Left hindlimb (tissue), 1 donor: ENCODE measurements around the gene SERPINI1.

ENCODE experiments used
- DNase-seq: peaks from one replicate; pipeline ENCODE4 v3.0.0-alpha.2; 2018

The SERPINI1 gene

DNA sequence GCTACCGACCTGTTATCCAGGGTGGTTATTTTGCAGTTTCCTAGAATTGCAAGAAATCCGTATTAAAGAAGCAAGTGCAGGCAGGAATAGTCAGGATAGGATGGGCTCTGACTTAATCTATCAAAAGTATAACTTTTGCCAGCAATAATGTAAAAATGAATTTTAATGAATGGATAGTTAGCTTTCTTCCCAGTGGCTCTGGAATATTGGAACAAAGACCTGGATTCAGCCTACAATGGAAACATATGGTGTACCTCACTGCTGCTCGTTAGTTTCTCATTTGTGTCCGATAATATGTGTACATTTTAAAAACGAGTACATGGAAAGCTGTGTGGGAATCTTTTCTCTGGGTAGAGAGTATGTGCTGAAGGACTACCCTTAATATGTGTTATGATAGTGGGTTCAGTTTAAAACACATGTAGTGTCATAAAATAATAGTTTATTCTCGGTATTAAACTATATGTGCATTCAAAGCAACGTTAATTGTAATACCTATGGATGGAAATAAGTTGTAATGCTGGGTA lies 805 bp downstream of the SERPINI1 start:
- DNase-seq = no peak

DNA sequence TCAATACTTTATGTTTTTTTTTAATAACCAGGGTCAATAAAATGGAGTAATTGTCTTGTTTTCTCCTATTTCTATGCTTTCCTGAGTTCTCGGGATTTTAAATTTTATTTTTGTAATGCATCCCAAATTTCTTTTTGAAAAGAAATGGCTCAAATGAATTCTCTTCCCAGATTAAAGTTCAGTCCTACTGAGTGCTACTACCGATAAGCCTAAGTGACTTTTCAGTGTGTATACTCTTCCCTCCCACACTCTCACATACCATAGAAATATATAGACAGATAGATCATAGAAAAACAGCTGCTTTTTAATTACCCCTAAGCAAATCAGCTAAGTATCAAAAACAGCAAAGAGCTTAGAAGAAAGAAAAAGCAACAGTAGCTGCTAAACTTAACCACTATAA lies 1.5 kb downstream of the SERPINI1 start:
- no peak for DNase-seq

DNA sequence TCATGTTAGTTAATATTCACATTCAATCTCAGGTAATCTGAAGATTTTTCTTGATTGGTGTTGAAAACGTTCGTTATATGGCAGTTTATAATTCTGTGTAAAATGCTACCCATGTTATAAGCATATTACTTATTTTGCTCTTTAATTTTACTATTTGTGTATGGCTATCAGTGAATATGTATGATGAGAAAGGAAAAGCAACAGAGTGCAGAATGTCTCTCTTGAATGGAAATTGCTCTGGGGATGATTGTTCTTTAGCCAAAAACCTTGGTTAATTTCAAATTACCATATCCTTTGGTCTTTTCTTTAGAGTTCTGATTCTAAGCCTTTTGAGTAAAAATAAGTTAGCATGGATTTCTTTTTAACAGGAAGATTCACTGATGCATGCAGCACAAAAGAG lies 2.5 kb downstream of the SERPINI1 start:
- DNase-seq = no peak

DNA sequence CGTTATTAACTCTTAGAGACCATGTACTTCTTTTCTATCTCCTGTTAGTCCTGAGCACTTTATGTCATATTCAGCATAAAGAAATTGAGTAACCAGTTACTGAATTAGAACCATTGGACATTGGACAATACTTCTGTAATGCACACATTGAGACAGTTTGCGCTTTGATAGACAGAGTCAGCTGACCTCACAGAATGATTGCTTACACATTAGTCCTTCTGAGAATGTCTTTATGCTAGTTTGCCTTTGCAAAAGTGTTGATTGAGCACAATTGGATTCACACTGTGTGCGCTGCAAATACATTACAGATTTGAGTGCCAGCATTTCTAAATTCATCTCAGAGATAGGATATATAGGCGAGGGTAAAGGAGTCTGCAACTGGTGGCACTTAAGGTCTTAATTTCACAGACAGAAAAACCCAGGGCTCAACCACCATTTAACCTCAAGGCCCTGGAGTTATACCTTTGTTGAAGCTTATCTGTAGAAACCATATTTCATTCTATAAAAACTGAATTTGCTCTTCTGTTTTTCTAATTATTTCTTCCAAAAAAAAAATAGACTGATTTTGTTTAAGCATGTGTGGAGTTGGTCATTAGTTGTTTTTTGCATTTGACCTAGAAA lies 3.8 kb downstream of the SERPINI1 start:
- DNase-seq = no peak

DNA sequence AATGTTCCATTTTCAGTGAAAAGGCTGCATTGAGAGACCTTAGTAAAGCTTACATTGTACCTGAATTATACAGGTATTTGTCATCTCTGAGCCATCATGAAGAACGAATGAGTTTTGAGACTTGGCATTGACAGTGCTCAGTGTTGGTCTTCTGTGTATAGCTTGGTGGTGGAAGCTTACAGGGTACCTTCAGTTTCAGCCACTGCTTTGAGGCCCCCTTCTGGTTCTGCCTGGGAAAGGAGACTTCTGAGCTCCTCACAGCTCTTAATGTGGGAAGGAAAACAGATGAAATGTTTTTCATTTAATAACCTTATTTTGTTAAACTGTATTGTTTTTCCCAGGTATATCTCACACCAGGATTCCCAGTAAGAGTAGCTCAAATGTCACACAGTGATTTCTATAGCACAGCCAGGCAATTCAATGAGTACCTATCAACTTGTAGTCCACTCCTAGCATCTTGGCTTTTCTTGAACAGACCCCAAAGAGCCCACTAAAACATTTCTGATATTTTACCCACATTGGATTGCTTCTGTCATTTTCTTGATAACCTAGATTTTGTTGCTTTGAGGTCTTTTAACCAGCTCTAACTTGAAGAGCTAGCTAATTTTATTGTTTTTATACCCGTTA lies 5.6 kb downstream of the SERPINI1 start:
- DNase-seq = no peak

DNA sequence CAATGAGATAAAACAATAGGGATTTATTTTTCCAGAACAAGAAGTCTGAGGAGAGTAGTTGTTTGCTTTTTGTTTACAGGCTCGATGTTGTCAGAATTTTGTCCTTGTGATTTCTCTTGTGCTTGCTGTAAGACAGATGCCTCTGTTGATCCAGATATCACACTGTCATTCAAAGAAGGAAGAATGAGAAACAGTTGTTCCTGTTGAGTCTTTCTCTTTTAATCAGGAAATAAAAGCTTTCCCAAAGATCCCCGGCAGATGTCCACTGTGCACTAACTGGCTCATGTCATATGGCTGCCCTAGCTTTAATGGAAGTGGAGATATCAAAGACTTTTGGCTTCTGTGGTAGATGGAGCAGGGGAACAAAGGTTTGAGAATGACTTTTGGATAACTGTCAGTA lies 6.8 kb downstream of the SERPINI1 start:
- no peak for DNase-seq

DNA sequence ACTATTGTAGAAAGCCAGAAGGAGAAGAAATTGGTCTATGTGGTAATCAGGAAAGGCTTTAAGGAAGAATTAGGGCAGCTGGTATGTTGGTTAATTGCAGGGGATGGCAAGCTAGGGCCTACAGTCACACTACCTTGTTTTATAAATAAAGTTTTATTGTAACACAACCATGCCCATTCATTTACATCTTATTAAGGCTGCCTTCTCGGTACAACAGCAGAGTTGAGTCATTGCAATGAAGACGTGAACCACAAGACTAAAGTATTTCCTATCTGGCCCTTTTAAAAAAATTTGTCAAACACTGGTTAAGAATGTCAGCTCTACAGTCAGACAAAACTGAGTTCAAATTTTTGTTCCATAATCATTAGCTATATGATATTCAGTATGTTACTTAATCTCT lies 8.3 kb downstream of the SERPINI1 start:
- DNase-seq = no peak

DNA sequence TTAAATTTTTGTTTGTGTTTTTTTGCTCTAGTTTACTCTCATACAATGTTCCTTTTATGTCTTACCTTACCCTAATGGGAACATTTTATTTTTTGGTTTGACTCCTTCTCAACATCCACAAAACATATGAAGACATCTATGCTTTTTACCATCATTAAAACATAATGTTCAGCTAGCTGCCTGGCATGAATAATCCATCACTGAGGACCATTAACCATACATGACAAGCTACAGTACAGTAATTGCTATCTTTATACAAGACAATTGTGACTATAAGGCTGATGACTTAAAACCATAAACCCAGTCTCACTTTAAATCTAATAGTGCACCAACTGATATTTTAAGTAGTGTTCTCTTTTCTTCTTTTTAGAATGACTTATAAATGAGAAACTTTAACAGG lies 13.7 kb downstream of the SERPINI1 start:
- DNase-seq = no peak

DNA sequence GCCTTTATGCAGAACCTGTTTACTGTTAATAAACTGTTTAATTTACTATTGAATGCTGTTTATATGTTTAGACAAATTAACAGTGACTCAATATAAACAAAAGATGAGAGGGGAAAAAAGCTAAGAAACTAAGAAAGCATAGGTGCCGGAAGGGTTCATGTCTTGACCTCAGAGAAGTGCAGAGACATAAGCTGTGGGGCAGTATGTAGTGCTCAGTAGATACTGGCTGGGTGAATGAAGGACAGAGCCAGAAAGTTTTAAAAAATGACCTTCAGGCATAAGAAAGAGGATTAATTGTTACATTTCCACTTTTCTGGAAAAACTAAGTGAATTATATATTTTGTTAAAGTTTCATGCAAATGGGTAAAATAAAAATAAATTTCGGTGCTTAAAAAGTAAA lies 14.2 kb downstream of the SERPINI1 start:
- no peak for DNase-seq

DNA sequence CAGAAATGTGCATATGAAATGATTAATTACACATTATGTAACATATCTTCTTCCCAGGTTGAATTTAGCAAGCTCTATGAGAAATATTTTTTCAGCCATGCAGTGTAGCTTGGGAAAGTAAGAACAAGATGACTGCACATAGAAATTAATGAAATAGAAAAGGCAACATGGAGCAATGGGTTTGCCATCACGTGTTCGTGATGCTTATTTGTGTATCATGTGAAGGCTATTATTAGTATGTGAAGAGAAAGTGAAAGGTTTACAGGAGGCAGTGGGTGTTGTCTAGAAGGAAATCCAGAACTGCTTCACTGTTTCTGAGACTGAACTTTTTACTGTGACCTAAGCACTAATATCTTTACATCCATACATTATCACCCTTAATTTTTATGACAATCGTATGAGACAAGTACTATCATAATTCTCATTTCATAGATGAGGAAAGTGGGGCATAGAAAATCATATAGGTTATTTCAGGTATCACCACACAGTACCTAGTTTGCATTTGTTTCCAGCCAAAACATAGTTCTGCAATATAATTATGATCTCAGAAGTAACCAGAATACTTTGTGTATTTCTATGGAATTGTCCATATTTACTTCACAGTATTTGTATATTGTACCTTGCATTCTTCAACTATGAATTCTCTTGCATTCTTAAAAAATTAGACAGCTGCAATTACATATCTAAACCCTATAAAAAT lies 14.9 kb downstream of the SERPINI1 start:
- no peak for DNase-seq

DNA sequence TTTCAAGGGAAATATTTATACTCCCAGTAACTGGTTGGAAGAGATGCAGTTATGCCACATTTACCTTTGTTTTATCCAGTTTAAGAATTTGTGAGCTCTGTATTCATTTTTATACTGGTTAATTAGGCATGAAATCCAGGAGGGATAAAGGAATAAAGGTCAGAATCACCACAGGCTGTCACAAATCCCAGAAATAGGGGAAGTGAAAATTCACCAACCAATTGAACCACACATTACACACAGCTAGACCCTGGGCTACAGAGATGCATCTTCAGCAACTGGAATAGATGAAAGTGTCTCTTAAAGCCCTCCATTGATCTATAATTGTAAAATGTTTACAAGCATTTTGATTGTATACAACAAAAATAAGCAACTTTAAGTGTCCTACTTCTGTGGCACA lies 18.5 kb downstream of the SERPINI1 start:
- no peak for DNase-seq

DNA sequence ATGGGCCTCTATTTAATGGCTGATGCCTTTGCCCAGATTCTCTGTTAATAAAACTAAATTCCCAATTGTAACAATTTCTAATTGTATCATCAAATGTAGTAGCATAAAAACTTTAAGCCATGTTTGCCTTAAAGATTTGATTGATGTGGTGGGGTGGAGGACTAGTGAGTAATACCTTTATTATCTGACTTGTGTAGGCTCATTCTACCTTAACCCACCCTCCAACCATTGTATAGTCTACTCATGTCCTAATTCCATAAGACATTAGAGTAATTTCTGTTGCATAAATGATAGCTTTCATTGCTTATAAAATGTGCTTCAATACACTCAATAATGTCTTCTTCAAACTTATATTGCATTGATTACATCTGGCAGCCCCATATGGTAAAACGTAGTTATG lies 25.8 kb downstream of the SERPINI1 start:
- DNase-seq = no peak

DNA sequence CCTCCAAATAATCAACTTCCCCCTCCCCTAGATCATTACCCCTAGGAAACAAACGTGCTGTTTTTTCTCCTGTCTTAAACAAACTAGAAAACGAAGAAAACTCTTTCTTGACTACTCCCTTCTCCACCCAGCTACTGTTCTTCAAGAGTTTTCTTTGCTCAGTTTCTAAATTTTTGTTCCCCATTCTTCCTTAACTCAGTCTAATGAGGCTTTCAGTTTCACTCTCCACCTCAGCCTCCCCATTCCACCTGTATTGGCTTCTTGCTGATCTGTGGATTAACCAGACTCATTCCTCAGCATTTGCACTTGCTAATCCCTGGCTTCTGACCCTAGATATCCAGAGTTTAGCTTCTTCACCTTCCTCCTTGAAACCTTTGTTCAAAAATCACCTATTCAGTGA lies 26.8 kb downstream of the SERPINI1 start:
- DNase-seq = no peak

DNA sequence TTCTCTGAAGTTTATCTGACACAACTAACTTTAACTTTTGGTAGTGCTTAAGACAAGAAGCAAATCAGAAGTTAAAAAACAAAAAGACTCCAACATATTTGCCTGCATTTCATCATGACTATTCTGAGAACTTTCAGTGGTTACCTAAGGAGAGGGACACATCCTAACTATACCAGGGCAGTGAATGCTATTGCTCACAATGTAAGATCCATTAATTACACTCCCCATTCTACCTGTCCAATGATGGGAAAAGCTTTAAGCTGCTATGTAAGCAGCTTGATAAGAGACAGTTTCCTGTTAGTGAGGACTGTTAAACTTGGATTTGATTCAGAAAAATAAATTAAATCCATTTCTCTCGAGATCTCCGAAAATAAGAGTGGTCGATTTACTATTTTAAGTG lies 37.5 kb downstream of the SERPINI1 start:
- no peak for DNase-seq

DNA sequence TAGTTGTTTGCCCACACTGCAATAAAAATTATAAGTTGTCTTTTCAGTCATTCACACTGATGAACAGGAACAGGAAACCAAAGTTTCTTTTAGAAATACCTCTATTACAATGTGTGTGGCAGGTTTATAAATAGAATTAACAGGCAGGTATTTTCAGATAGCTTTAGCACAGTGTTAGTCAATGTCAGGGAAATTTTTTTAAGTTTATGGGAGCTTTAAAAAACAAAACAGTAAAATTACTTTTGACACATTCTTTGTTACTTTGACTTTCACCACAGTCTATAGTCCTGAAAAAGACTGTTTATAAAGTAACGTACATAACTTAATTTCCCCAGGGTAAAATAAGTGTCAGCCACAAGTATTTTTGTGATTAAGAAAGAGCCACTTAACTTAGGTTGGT lies 38.1 kb downstream of the SERPINI1 start:
- DNase-seq = no peak

DNA sequence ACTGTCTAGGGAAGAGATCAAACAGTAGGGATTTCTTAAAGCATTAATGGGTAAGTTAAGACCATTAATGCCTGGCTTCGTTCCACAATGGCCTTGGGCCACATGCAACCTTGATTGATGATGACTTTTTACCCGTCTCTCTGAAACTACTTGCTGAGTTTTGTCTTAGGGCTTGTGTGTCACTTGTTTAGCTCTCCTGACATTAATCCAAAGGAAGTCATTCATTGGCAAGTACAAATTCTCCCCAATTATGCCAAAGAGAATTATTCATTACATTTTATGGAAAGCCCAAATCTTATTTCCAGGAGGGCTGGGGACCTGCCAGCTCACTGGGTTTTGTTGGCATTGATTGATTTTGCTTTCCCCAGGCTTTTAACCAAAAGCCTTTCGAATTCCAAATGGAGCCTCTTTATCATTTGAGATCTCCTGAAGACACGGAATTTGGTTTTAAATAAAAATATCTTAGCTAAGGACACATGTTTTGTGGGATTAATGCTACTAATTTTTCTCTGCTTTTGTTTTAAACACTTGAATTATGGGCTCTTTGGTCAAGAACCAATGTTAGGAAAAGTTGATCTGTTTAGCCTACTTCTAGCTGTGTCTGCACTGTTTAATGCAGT lies 40.7 kb downstream of the SERPINI1 start:
- no peak for DNase-seq

DNA sequence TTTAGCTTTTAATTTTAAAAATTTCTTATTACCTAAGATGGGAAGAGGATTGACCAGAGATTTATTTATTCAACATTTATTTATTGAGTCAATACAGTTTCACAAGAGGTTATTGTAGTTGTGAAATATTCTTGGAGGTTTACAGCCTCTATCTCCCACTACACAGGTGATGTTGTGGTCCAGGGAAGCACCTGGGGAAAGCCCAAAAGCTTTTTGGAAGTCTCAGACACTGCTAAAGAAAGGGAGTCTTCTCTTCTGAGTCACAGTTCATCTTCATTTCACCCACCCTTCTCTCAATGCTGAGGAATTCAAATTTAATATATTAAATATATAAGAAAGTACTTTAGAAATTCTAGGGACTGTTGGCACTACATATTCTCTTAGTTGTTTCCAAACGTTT lies 41.8 kb downstream of the SERPINI1 start:
- no peak for DNase-seq

DNA sequence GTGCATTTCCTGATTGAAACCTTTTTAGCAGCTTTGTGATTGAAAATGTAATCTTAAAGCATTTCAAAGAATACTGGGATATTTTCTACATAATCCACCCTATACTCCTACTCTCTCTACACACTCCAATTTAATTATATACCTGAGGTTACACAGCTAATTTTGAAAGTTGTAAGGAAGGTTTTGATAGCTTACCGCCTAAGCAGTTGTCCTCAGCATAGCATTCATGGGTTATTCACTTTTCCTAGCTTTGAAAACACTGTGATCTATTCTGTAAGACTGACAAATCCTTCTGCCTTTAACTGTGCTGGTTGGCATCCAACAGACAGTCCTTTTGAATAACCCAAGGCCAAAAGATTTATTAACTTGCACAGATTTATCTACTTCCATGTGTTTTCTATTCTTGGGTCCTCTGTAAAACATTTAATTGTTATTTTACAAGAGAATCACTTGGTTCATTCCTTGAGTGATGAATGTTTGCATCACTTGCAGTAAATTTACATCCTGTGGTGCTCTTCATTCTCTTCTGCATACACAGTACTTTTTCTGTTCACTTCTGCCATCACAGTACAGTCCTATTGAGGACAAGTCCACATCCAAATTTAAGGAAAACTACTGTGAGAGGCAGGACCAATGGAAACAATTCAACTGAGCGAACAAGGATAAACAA lies 44.8 kb downstream of the SERPINI1 start:
- DNase-seq = no peak

DNA sequence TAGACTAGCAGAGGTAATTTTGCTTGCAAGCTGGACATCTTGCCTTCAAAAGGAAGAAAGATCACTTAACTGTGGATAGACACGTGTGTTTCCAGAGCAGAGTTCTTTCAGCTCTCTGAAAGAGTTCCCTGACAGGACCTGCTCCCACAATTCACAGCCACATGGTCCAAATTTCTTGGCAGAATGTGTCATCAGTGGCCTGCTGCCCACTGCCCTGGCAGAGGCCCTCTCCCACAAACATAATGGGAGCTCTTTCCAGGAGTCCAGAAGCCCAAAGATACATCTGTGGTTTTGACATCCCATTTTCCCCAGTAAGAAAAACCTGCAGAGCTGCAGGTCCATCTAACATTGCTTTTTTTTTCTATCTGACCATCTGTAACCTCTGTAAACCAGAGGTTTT lies 48.3 kb downstream of the SERPINI1 start:
- DNase-seq = peak; percentile 57

DNA sequence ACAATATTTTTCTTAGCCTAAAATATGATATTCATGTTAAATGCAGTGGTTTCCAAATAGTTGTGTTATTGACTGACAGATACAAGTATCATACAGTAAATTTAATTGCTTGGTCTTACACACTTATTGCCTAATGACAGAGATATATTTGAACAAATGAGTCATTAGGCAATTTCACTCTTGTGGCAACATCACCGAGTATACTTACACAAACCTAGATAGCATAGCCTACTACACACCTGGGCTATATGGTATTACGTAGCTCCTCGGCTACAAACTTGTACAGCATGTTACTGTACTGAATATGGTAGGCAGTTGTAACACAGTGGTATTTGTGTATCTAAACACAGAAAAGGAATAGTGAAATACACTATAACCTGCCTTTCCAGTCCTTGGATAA lies 50.3 kb downstream of the SERPINI1 start:
- no peak for DNase-seq

DNA sequence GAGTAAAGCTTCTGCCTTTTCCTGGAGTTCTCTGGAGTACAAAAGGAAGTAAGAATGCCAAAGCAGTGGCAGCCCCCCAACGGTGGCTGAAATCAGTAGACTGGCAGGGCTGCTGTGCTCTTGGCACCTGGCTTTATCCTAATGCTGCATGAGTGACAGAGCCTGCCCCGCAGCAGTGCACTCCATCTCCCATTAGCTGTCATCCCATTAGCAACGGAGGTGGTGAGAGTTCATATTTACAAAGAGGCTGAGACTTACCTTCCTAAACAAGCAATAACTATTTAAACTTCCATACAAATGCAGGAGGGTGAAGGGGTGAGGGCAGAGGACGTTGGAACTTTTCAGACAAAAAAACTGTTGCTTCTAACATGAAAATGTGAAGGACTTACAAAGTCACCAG lies 51.9 kb downstream of the SERPINI1 start:
- DNase-seq = no peak

DNA sequence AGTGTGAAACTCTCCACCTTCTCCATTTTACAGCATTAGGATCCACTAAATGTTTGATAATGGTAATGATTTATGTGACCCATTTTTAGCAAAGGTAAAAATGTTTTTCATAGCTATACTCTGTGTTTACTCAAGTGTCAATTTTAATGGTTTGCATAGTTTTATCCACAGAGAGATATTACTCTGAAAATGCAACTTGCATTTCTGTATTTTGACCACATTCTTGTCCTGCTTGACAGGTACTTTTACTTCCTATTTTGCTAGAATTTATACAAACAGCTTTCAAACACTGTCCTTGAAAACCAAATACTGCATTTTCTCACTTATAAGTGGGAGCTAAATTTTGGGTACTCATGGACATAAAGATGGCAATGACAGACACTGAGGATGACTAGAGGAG lies 62.9 kb downstream of the SERPINI1 start:
- DNase-seq = no peak

DNA sequence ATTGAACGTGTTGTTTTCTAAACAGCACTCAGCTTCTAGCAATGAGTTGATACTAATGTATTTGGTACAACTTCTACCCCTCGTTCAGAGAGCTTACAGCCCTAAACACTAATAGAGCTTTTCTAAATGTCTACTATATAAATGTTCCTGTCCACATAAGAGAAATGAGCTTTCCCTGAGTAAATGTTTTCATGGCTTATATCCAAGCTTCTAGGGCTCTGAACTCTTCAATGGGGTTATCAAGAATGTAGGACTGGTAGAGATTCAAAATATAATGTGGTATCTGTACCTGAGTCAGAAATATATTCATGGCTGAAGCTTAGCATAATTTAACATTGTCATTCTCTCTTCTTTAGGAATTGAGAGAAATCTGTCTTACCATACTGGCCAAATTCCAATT lies 73.4 kb downstream of the SERPINI1 start:
- no peak for DNase-seq
